SK-N-DZ (cell line): ENCODE results near the gene GK. TPM values are rescaled to one million over a fixed set of nuclear protein-coding genes. Genes with fewer than 3 reads are reported as not detected.
"Not testable (repeated sequence)": the region's sequence is repeated elsewhere in the genome, so short reads cannot be mapped to it uniquely, and the experiment has no call there.

Experiments used
- DNase-seq: peaks from one replicate; pipeline ENCODE4 v3.0.0-alpha.2; 2015; ENCODE audit warnings: low spot score
- polyA plus RNA-seq, 2 experiments: library from polyadenylated mRNA; depleted of rRNA; stranded (reverse); fragments of >200 nt; gene quantifications; 2 replicates each; pipeline ENCODE4 v1.2.3, GENCODE V29; 2014

The GK gene
- 6.4 and 6.6 TPM in 2 replicates for polyA plus RNA-seq (2014; cell fraction: cytosol; rRNA removed)
- polyA plus RNA-seq (2014; cell fraction: nucleus; rRNA removed): 8.8 and 16.4 TPM in 2 replicates

DNA sequence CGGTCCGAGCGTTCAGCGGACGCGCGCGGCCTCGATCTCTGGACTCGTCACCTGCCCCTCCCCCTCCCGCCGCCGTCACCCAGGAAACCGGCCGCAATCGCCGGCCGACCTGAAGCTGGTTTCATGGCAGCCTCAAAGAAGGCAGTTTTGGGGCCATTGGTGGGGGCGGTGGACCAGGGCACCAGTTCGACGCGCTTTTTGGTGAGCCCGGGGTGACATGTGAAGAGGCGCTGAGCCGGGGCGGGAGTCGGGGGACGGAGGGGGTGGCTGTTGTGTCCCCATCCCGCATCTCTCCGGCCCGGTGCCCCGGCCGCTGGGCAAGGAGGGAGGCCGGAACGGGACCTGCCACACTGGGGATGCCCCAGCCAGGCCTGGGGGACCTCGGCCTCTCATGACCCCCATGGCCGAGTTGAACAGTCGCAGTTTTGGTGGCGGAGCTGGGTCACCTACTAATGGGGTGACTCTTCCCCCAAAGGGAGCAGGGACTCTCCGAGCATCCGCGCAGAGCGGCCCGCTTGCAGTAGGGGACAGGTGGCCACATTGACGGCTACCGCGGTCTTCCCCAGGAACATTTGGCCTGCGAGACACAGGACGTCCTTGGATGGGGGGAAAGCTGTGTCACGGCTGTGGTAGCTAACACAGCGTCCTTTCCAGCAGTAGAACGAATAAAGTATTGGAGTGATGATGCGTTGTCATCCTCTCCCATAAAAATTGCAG, at the start of gene GK:
TSS of gene GK (plus strand) at position 9 of the 717 bp plus-strand sequence. CDS start at position 124, 115 bp downstream.
- peak; percentile 9 for DNase-seq

GRCh38 chrX:30607155-30607554, 46.1 kb upstream of the GK start:
- DNase-seq: no peak

DNA sequence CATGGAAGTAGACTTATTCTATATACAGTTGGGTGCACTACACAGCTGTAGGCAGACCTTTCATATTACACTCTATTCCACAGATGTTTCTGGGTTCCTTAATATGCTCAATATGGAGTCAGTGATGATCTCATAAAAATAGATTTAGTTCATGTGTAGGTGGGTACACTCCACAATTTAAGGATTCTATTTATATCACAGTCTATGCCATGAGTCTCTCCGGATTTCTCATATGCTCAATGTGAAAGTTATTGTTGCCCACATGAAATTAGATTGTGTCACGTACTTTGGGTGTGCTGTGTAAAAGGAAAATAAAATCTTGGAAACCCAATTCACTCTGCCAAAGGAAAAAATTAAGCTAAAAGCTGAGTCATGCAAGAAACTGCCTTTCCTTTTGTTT, 43.2 kb upstream of the GK start:
- DNase-seq: no peak

DNA sequence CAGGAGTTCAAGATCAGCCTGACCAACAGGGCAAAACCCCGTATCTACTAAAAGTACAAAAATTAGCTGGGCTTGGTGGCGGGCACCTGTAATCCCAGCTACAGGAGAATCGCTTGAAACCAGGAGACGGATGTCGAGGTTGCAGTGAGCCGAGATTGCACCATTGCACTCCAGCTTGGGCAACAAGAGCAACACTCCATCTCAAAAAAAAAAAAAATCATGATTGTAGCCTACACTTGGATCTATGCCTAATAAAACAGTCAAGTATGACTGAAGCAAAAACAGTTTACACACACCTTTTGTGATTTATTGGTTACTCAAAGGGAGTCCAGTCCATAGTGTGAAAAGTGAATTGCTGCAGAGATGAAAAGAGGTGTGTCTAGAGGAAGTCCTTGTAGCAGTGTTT, 41.0 kb upstream of the GK start:
- no peak for DNase-seq

DNA sequence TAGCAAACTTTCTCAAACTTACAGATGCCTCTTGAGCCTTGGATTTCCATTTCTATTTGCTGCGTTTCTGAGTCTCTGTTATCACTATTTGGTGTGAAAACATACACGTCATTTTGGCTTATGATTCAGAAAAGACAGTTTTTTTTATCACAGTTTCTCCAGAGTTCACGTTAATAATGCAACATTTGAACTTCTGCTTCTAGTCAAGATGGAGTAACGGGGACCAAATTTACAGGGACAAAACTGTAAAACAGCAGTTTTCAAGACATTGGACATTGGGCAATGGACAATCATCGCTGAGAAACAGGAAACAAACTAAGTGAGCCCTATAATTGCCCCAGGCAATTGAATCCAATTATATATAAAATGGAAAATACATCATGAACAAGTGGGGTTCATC, 39.5 kb upstream of the GK start:
- DNase-seq: no peak

GRCh38 chrX:30615229-30615628, 38.0 kb upstream of the GK start:
- no peak for DNase-seq

DNA sequence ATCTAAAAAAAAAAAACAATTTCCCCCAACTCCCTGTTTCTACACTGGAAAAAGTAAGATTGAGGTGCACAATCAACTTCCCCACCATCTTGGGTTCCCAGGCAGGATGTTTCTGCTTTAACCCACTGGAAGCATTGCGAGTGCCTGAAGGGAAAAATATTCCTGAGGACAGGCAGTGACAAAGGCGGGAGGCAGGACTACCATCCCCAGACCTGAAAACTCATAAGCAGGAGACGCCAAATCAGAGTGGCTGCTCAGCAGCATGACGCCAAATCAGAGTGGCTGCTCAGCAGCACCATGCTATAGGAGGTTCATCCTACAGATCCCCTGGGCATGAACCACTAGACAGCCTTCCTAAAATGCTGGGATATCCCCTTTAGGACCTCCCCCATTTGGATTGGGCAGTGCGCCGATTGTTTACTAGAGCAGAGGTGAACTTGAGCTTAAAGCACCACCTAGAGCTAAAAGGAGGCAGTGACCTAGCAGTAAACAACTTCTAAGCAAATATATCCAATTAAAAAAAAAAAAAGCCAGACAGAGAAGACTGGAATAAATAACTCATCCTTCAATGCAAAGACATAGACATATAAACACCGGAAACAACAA, 35.0 kb upstream of the GK start:
- DNase-seq: no peak

DNA sequence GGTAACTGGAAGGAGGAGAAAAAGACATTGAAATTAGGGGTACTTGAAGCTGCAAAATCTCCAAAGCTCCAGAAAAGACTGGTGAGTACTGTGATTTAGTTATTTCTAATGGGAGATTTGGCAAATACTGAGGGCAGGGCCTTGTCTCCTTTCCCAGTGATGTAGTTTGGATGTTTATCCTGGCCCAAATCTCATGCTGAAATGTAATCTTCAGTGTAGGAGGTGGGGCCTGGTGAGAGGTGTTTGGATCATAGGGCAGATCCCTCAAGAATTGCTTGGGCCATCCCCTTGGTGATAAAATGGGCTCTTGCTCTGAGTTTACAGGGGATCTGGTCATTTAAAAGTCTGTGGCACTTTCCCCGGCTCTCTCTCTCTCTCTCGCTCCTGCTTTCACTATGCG, 33.1 kb upstream of the GK start:
- no peak for DNase-seq

DNA sequence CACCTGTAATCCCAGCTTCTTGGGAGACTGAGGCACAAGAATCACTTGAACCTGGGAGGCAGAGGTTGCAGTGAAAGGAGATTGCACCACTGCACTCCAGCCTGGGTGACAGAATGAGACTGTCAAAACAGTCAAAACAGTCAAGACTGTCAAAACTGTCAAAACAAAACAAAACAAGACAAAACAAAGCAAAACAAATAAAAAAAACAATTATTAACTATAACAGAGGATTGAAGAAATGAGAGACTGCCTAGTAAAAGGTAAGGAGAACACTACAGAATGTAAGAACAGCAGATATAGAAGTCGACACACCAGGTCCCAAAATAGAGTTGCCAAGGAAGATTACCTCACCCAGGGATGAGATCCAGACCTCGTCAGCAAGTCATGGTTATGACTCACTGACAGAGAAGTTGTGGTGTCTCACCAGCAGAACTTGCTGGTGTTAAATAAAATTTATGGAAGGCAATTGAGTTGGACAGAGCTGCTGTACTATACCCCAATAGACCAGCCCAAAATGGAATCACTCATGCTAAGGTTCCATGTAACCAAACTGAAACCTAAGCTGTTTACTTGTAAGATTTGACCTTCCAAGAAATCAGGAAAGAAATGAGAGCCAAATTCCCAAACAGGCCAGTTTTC, 32.1 kb upstream of the GK start:
- DNase-seq: no peak

DNA sequence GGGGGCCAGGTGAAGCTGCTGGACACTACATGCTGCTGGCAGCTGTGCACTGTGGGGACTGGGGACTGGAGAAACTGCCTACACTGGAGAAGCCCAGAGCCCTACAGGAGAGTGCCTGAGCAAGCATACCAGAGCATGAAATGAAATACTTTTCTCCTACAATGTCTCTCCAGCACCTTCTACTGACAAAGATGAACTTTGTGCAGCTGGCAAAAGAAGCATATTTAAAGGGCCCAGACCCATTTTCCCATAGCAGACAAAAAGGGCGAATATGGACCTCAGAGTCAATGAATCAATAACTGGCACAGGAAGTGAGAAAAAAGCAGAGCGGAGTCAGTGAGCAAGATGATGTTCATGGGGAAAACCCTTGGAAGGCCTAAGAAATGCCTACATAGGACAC, 30.9 kb upstream of the GK start:
- no peak for DNase-seq

- DNase-seq: no peak
Measured at GRCh38 chrX:30626402-30626801, 26.8 kb upstream of the GK start.

DNA sequence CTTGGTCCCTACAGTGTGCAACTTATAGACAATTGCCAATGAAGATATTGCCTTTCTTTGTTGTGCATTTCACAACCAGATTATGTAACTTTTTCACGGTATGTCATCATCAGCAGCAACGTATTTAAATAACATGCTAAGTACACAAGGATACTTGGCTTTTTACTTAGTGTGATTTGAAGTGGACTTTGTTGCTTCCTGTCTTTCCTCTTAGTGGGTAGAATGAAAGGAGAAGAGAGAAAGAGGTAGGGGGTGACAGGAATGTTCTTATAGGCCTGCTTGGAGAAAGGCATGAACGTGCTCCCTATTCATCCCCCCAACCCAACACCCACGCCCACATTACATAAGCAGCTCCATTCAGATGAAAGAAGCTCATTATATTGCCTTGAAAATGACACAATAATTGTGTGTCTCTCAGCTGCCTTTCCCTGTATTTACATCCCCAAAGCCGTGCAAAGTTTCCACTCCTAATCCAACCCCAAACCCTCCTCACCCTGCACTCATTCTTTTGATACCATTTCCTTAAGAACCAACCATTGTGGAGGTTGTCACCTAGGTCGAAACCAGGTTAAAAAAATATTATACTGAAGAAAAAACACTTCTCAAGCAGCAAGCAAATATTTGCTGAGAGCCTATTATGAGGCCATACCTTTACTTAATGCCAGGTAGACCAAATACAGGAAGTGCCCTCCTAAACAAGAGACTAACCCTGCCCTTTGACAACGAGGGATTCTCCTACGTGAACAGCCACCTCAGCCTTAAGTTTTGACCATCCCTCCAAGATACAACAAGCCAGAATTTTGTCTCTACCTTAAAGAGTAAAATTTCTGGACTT, 25.2 kb upstream of the GK start:
- no peak for DNase-seq

GRCh38 chrX:30634070-30634469, 19.2 kb upstream of the GK start:
- not testable (repeated sequence) for DNase-seq

DNA sequence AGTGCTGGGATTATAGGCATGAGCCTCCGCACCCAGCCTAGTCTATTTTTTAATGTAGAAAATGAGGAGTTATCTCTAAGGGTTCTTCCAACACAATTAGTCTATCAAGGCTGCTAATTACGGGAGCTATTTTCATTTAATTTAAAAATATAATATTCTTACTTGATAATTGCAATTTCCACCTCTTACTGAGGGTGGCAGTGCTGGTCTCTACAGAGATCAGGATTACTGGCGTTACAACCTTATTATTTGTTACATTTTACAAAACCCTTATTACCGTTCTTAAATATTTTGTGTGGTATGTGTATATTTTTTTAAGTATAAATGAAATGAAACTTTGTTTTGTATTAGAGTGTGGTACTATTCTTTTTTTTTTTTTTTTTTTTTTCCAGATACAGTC, 17.6 kb upstream of the GK start:
- no peak for DNase-seq

GRCh38 chrX:30637874-30638815, 15.1 kb upstream of the GK start:
- DNase-seq: no peak

DNA sequence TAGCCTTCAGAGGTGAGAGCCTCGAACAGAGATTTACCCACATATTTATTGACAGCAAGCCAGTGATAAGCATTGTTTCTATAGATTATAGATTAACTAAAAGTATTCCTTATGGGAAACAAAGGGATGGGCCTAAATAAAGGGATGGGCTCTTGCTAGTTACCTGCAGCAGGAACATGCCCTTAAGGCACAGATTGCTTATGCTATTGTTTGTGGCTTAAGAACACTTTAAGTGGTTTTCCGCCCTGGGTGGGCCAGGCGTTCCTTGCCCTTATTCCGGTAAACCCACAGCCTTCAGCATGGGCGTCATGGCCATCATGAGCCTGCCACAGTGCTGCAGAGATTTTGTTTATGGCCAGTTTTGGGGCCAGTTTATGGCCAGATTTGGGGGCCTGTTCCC, 13.5 kb upstream of the GK start:
- DNase-seq: not testable (repeated sequence)

DNA sequence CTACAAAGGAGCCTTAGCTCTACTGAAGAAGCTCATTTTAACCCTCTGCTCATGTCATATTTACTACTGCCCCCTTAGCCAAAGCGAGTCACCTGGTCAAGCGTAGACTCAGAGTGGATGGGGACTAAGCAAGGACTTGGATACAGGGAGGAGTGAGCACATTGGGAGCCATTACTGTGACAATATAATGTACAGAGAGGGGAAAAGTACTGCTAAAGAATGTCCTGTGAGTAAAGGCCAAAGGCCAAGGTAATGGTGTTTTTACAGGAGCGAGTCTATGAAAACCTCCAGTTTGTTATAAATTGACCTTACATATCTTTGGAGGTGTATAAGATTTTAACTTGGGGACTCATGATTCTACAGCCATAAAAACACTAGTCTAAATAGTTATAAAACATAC, 10.6 kb upstream of the GK start:
- DNase-seq: no peak

DNA sequence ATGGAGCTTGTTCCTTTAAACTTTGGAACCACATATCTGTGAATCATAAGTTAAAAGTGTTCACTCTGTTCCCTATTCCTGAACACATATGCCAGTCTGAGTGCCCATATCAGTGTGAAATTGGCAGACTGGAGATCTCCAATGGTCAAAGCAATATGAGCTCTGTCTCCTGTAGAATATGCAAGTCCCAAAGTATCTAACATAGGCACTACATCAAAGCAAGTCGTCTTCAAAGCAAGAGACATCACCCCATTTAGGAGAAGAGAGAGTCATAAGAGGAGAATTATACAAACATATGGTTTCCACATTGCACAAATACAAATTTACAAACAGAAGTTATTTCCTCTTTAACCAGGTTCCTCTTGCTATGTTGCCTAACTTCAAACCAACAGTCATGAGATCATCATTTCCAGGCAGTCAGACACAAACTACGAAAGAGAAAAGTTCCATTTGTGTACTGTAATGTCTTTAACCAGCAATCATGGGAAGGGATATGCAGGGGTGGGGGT, 9.9 kb upstream of the GK start:
- no peak for DNase-seq

DNA sequence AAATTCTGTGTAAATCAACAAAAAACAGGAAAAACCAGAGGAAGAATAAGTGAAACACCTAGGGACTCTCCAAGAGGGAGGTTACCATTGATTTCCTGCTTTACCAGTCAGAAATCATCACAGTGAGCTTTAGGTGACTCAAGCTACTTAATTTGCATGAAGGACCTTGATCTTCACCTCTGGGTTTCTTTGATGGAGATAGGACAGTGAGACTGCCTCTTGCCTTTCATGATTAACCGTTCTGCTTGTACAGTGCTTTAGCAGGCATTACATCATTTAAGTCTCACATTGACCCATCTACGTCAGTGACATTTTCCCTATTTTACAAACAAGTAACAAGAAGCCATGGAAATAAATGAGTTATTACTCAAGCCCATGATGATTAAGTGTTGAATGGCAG, 3.4 kb upstream of the GK start:
- no peak for DNase-seq

DNA sequence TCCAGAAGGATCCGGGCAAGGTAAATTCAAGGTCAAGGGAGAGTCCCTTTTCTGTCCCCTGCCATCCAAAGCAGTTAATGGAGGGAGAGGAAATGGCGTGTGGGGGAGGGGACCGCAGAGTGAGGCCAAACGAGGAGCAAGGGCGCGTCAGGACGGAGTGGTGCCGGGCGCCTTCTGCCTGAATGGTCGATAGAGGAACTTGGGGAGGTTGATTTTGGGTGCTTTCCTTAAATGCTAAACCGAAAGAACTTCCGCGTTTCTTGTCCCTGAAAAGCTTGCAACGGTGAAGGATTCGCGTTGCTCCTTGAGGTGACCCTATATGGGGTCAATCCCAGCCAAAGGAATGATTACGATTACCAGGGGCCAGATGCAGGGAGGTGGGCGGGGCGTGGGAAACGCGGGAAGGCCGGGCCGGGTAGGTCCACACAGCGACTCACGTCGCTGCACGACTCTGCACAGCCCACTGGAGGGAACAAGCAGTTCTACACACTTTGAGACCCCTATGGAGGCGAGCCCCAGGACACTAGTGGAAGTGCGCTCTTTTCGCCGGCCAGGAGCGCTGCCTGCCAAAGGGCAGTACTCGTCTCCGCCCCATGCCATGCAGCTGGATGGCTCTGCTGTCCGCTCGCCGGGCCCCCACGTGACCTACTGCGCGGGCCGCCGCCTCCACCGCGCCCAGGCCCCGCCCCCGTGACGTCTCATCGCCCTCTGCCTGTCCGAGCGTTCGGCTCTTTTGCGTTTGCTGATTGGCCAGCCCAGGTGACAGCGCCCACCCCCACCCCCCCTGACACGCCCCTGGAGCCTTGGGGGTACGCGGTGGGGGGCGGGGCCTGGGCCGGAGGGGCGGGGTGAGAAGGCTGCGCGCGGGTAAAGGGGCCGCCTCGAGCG, 452 bp upstream of the GK start:
- DNase-seq: peak; percentile 89
